Panc1 (cell line): ENCODE measurements around the gene RAPGEF3.

ENCODE experiments used
- CTCF ChIP-seq: fragments of 450-650 bp; IDR thresholded peaks from 2 replicates; pipeline ENCODE4 v1.5.1; 2017; ENCODE audit warnings: mild to moderate bottlenecking
- POLR2AphosphoS5 ChIP-seq: IDR thresholded peaks from 2 replicates; pipeline ENCODE4 v1.6.1; 2012; ENCODE audit warnings: mild to moderate bottlenecking, low read depth, low read length, moderate library complexity
- REST ChIP-seq, 2 experiments: IDR thresholded peaks; 2 replicates each; pipeline ENCODE4 v1.6.1; 2011 to 2012; ENCODE audit warnings: low read depth in 2 of 2, control low read depth in 1 of 2, low read length in 1 of 2, mild to moderate bottlenecking in 1 of 2, moderate library complexity in 1 of 2; ENCODE audit not compliant: insufficient read depth in 1 of 2
- SIN3A ChIP-seq: IDR thresholded peaks from 2 replicates; pipeline ENCODE4 v1.6.1; 2012; ENCODE audit warnings: low read depth, mild to moderate bottlenecking, low read length, moderate library complexity, borderline replicate concordance; ENCODE audit not compliant: insufficient read depth
- TCF7L2 ChIP-seq: IDR thresholded peaks from 2 replicates; pipeline ENCODE4 v1.6.1; 2011; ENCODE audit warnings: mild to moderate bottlenecking, low read depth, low read length, inconsistent platforms

- TF ChIP-seq CTCF (no peak; the same call in 1 of the 2 replicates), SIN3A (no peak), REST (IDR thresholded peaks at IDR 0.05; ENCODE audit: insufficient read depth in 1 of 2, low read depth in 2 of 2, low read length in 1 of 2) (no peak), POLR2AphosphoS5 (no peak), TCF7L2 (no peak)
These were observed 38.8 kb upstream of the RAPGEF3 start for GRCh38 chr12:47797441-47797840.
